GM12878 (cell line): ENCODE measurements around the gene THAP7. TPM values are rescaled to one million over a fixed set of nuclear protein-coding genes. Genes with fewer than 3 reads are reported as not detected.

Source experiments
- NBN ChIP-seq: fragments of 450-650 bp; IDR thresholded peaks from 2 replicates; pipeline ENCODE4 v1.6.1; 2016
- PRDM15 ChIP-seq: fragments of 450-650 bp; formaldehyde crosslinking; IDR thresholded peaks from 2 replicates; pipeline ENCODE4 v1.4.0; 2020; ENCODE audit warnings: mild to moderate bottlenecking, moderate library complexity
- SIN3A ChIP-seq: IDR thresholded peaks from 2 replicates; pipeline ENCODE4 v1.6.1; 2012; ENCODE audit warnings: low read depth, low read length, improper control_type of control experiment
- SMC3 ChIP-seq: IDR thresholded peaks from 2 replicates; pipeline ENCODE4 v1.6.1; 2011; ENCODE audit warnings: low read length, improper control_type of control experiment, borderline replicate concordance
- polyA plus RNA-seq, 11 experiments: library from polyadenylated mRNA; depleted of rRNA in 4 of 11; unstranded in 6 of 11; stranded (reverse) in 5 of 11; fragments of >200 nt; fragmentation: Nextera tagmentation in 4 of 11; fragmentation: Illumina TruSeq in 1 of 11; extraction: Ambion mirVana in 4 of 11; extraction: Trizol in 1 of 11; gene quantifications; 1 replicate in 1 of 11; 2 replicates in 10 of 11; pipeline versions ENCODE4 v1.2.1 to v1.2.3, GENCODE V29; 2011 to 2016; ENCODE audit warnings: inconsistent platforms in 2 of 11, missing spikeins in 2 of 11, low read depth in 1 of 11
- total RNA-seq, 4 experiments: library from RNA; depleted of rRNA in 3 of 4; stranded (reverse); fragments of >200 nt in 3 of 4; fragmentation: Illumina TruSeq in 1 of 4; extraction: Trizol in 1 of 4; gene quantifications; 2 replicates each; pipeline versions ENCODE4 v1.2.1 to v1.2.3, GENCODE V29; 2013 to 2021
- TF ChIP-seq, protein P1 (sequence below): fragments of 450-650 bp; formaldehyde crosslinking; IDR thresholded peaks from 2 replicates; pipeline ENCODE4 v1.5.0; 2022; ENCODE audit warnings: mild to moderate bottlenecking, missing genetic modification characterization
- TF ChIP-seq, protein P2 (sequence below): fragments of 450-650 bp; IDR thresholded peaks from 2 replicates; pipeline ENCODE4 v1.6.1; 2016; ENCODE audit warnings: mild to moderate bottlenecking

The THAP7 gene
- total and polyA plus RNA-seq, 10 of the 15 experiments (the other 5 are each of a cell fraction or from before 2014, with no cell fraction given), result 0.66 to 58.3 (median 26.3) TPM

GRCh38 chr22:20981787-20982562, 19.9 kb downstream of the THAP7 start, which contains the start of gene LZTR1 (continued):
- TF ChIP-seq, protein P1, sequence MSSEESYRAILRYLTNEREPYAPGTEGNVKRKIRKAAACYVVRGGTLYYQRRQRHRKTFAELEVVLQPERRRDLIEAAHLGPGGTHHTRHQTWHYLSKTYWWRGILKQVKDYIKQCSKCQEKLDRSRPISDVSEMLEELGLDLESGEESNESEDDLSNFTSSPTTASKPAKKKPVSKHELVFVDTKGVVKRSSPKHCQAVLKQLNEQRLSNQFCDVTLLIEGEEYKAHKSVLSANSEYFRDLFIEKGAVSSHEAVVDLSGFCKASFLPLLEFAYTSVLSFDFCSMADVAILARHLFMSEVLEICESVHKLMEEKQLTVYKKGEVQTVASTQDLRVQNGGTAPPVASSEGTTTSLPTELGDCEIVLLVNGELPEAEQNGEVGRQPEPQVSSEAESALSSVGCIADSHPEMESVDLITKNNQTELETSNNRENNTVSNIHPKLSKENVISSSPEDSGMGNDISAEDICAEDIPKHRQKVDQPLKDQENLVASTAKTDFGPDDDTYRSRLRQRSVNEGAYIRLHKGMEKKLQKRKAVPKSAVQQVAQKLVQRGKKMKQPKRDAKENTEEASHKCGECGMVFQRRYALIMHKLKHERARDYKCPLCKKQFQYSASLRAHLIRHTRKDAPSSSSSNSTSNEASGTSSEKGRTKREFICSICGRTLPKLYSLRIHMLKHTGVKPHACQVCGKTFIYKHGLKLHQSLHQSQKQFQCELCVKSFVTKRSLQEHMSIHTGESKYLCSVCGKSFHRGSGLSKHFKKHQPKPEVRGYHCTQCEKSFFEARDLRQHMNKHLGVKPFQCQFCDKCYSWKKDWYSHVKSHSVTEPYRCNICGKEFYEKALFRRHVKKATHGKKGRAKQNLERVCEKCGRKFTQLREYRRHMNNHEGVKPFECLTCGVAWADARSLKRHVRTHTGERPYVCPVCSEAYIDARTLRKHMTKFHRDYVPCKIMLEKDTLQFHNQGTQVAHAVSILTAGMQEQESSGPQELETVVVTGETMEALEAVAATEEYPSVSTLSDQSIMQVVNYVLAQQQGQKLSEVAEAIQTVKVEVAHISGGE (CRISPR knock-in tag), result 0 out of 2 replicates have a peak, but pooled peaks have one; percentile 46
- peak; percentile 84 for TF ChIP-seq NBN
- TF ChIP-seq, protein P2, sequence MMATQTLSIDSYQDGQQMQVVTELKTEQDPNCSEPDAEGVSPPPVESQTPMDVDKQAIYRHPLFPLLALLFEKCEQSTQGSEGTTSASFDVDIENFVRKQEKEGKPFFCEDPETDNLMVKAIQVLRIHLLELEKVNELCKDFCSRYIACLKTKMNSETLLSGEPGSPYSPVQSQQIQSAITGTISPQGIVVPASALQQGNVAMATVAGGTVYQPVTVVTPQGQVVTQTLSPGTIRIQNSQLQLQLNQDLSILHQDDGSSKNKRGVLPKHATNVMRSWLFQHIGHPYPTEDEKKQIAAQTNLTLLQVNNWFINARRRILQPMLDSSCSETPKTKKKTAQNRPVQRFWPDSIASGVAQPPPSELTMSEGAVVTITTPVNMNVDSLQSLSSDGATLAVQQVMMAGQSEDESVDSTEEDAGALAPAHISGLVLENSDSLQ, result peak; percentile 21; the same call in 1 of the 2 replicates
- TF ChIP-seq SIN3A, result peak; percentile 62; the same call in 1 of the 2 replicates
- no peak for TF ChIP-seq PRDM15 (CRISPR knock-in tag)
- TF ChIP-seq SMC3, result no peak; the same call in 1 of the 2 replicates
